ENCODE data around the gene TPSAB1. TPM values are rescaled to one million over a fixed set of nuclear protein-coding genes. Genes with fewer than 3 reads are reported as not detected.

Gene TPSAB1
- polyA plus RNA-seq, 3 donors: not detected

- intact Hi-C loops (cut with micrococcal nuclease): no loop called here
- no peak for TF ChIP-seq CTCF (IDR thresholded peaks at IDR 0.05)
These were observed 46.1 kb downstream of the TPSAB1 start for GRCh38 chr16:1286513-1287094.

GRCh38 chr16:1287982-1288670, 47.6 kb downstream of the TPSAB1 start:
- 82% methylated on average over 29 of the region's 40 CpGs for WGBS (ENCODE audit: insufficient coverage)
- Histone ChIP-seq H3K79me2 (ENCODE audit: insufficient read depth, low read length) (no peaks in the 10 kb centered on the region), H3K36me3 (replicated peaks in 1 of 2; ENCODE audit: control insufficient read depth in 1 of 2, insufficient read depth in 2 of 2, low read length in 2 of 2) (no peaks in the 10 kb centered on the region), H4K20me1 (ENCODE audit: insufficient read depth, low read length) (no peaks in the 10 kb centered on the region), H3K9ac (ENCODE audit: insufficient read depth, low read length, poor library complexity, severe bottlenecking) (no peak overlapping the region), H2AFZ (ENCODE audit: insufficient read depth, low read depth, low read length, poor library complexity, severe bottlenecking) (no peak overlapping the region), H3K4me1 (ENCODE audit: control insufficient read depth in 1 of 2, insufficient read depth in 2 of 2, low read length in 2 of 2) (peaks cover 16 to 18% of the 10 kb centered on the region in 2 donors), H3K27ac (ENCODE audit: low read depth in 1 of 2, low read length in 2 of 2) (no peak overlapping the region), H3K27me3 (ENCODE audit: control insufficient read depth in 2 of 2, insufficient read depth in 2 of 2, low read length in 2 of 2) (peaks cover 0 to 37% of the 10 kb centered on the region in 2 donors), H3K4me2 (replicated peaks; ENCODE audit: extremely low read depth, low read length, poor library complexity, severe bottlenecking) (no peak overlapping the region), H3K9me3 (replicated peaks in 1 of 2; ENCODE audit: control insufficient read depth in 1 of 2, insufficient read depth in 1 of 2, low read length in 2 of 2) (no peaks in the 10 kb centered on the region), H3K4me3 (replicated peaks in 1 of 3; ENCODE audit: low read depth in 2 of 3, low read length in 3 of 3) (no peak overlapping the region)
- Mint-ChIP-seq H3K9me3 (peaks cover 0 to 2% (median 0%) of the 10 kb centered on the region in 7 donors), H3K36me3 (no peaks in the 10 kb centered on the region), H3K4me3 (peak overlapping the region in 1 of 2 donors; percentile 35), H3K27me3 (ENCODE audit: low read depth in 3 of 3) (peaks cover 38 to 69% (median 56%) of the 10 kb centered on the region in 3 donors), H3K4me1 (peaks cover 21% of the 10 kb centered on the region), H3K27ac (no peak overlapping the region)
- intact Hi-C loops (cut with micrococcal nuclease): no loop called here
- no peak for DNase-seq
- TF ChIP-seq CTCF (IDR thresholded peaks at IDR 0.05): no peak

More at GRCh38 chr16:1286513-1287094, 46.1 kb downstream of the TPSAB1 start:
- peaks cover 0 to 2% (median 0%) of the 10 kb centered on the region in 7 donors for H3K9me3 Mint-ChIP-seq
- no peaks in the 10 kb centered on the region for H4K20me1 ChIP-seq (ENCODE audit: insufficient read depth, low read length)
- H3K27ac Mint-ChIP-seq: no peak overlapping the region
- no peak overlapping the region for H2AFZ ChIP-seq (ENCODE audit: insufficient read depth, low read depth, low read length, poor library complexity, severe bottlenecking)
- no peak overlapping the region for H3K9ac ChIP-seq (ENCODE audit: insufficient read depth, low read length, poor library complexity, severe bottlenecking)
- H3K36me3 Mint-ChIP-seq: no peaks in the 10 kb centered on the region
- no peak overlapping the region for H3K27ac ChIP-seq (ENCODE audit: low read depth in 1 of 2, low read length in 2 of 2)
- H3K4me1 ChIP-seq (ENCODE audit: control insufficient read depth in 1 of 2, insufficient read depth in 2 of 2, low read length in 2 of 2): peaks cover 24 to 27% of the 10 kb centered on the region in 2 donors
- H3K4me3 Mint-ChIP-seq: no peak overlapping the region
- H3K4me3 ChIP-seq (replicated peaks in 1 of 3; ENCODE audit: low read depth in 2 of 3, low read length in 3 of 3): no peak overlapping the region
- no peaks in the 10 kb centered on the region for H3K79me2 ChIP-seq (ENCODE audit: insufficient read depth, low read length)
- H3K27me3 Mint-ChIP-seq (ENCODE audit: low read depth in 3 of 3): peaks cover 31 to 55% (median 48%) of the 10 kb centered on the region in 3 donors
- no peak overlapping the region for H3K4me2 ChIP-seq (replicated peaks; ENCODE audit: extremely low read depth, low read length, poor library complexity, severe bottlenecking)
- no peak for DNase-seq
- H3K4me1 Mint-ChIP-seq: peaks cover 32% of the 10 kb centered on the region
- no peaks in the 10 kb centered on the region for H3K36me3 ChIP-seq (replicated peaks in 1 of 2; ENCODE audit: control insufficient read depth in 1 of 2, insufficient read depth in 2 of 2, low read length in 2 of 2)
- H3K9me3 ChIP-seq (replicated peaks in 1 of 2; ENCODE audit: control insufficient read depth in 1 of 2, insufficient read depth in 1 of 2, low read length in 2 of 2): no peaks in the 10 kb centered on the region
- peaks cover 0 to 34% of the 10 kb centered on the region in 2 donors for H3K27me3 ChIP-seq (ENCODE audit: control insufficient read depth in 2 of 2, insufficient read depth in 2 of 2, low read length in 2 of 2)
- WGBS (ENCODE audit: insufficient coverage): 85% methylated on average over 23 of the region's 25 CpGs
